Omental fat pad (tissue), 4 donors: ENCODE data around the gene BCO1. TPM values are rescaled to one million over a fixed set of nuclear protein-coding genes. Genes with fewer than 3 reads are reported as not detected.

ENCODE experiments used
- ATAC-seq: fragments of 150-250 bp; one replicate; pipeline ENCODE4 v1.9.1; 2016; ENCODE audit warnings: mild to moderate bottlenecking, moderate library complexity; ENCODE audit not compliant: low FRiP score
- DNase-seq: peaks from one replicate; pipeline ENCODE4 v3.0.0-alpha.2; 2019; ENCODE audit warnings: low spot score
- CTCF ChIP-seq, 3 donors: fragments of 450-650 bp; IDR thresholded peaks; one replicate each; pipeline ENCODE4 v1.5.1; 2016 to 2017; ENCODE audit warnings: antibody characterized with exemption in 3 of 3, mild to moderate bottlenecking in 3 of 3, moderate library complexity in 2 of 3
- total RNA-seq, 4 donors: library from RNA; depleted of rRNA; stranded (reverse); fragments of >200 nt; gene quantifications; one replicate each; pipeline ENCODE4 v1.1.0, GENCODE V29; 2016

Gene BCO1
- total RNA-seq: under 1 TPM in 2 of 4 donors, not detected in 2; 0.28 to 0.36 TPM

- no peak for TF ChIP-seq CTCF (IDR thresholded peaks at IDR 0.05)
- ATAC-seq (peak; percentile 14), DNase-seq (no peak)
These were observed at the start of gene BCO1 for GRCh38 chr16:81238296-81239011. BCO1 (plus strand) TSS chr16:81238689; CDS start chr16:81238909, 220 bp downstream.

DNA sequence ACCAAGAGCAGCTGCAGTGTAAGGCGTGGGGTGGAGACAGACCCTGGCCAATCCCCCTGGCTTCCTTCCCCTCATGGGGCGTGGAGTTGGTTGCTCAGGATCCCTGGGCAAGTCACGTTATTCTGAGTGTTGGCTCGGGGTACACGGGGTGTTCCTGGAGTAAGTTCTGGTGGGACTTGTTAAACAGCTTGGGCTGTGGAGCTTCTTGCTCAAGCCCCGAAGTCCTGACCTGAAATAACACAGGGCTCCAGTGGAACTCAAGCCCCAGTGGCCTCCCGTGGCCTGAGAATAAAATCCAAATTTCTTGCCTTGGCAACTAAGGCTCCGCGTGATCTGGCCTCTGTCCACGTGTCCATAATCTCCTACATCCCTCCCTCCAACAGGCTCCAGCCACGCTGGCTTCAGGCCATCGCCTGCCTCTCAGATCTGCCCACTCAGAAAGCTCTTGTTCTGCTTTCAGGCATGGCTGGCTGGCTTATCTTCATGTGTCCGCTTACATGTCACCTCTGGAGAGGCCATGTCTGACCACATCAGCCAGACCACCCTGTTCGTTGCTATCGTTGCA is 49.3 kb upstream of the BCO1 start:
- ATAC-seq (peak; percentile 91), DNase-seq (peak; percentile 40)
- no peak for TF ChIP-seq CTCF (IDR thresholded peaks at IDR 0.05)

DNA sequence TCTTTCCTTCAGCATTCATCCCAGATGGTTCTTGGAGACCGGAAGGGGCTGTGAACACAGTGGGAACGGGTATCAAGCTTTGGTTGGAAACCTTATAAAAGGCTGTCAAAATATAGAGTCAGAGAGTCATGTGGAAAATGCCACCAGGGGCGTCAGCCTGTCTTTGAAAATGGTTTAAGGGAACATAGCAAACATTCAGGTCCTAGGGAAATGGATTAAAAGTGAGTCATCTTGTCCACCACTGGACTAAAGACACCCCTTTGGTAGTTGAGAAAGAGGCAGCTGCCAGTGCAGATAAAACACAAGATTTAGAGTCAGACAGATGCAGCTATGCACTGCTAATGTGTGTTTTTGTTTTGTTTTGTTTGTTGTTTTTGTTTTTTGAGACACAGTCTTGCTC is 47.8 kb upstream of the BCO1 start:
- peak; percentile 24 for ATAC-seq
- no peak for TF ChIP-seq CTCF (IDR thresholded peaks at IDR 0.05)

GRCh38 chr16:81195885-81196534 is 42.5 kb upstream of the BCO1 start:
- no peak for DNase-seq
- no peak for ATAC-seq
- TF ChIP-seq CTCF (IDR thresholded peaks at IDR 0.05): no peak

More for the DNA sequence above, 47.8 kb upstream of the BCO1 start:
- DNase-seq: no peak

GRCh38 chr16:81198635-81199034 is 39.9 kb upstream of the BCO1 start:
- DNase-seq (no peak), ATAC-seq (no peak)
- no peak for TF ChIP-seq CTCF (IDR thresholded peaks at IDR 0.05)

GRCh38 chr16:81201267-81201666 is 37.2 kb upstream of the BCO1 start:
- DNase-seq (no peak), ATAC-seq (no peak)
- no peak for TF ChIP-seq CTCF (IDR thresholded peaks at IDR 0.05)
